ENCODE data around the gene HSF4. TPM values are rescaled to one million over a fixed set of nuclear protein-coding genes. Genes with fewer than 3 reads are reported as not detected.

HSF4 gene
- total and polyA plus RNA-seq, 2 donors (not counting 3 experiments of a cell fraction or from before 2014, with no cell fraction given): 4.8 to 5.5 TPM

DNA sequence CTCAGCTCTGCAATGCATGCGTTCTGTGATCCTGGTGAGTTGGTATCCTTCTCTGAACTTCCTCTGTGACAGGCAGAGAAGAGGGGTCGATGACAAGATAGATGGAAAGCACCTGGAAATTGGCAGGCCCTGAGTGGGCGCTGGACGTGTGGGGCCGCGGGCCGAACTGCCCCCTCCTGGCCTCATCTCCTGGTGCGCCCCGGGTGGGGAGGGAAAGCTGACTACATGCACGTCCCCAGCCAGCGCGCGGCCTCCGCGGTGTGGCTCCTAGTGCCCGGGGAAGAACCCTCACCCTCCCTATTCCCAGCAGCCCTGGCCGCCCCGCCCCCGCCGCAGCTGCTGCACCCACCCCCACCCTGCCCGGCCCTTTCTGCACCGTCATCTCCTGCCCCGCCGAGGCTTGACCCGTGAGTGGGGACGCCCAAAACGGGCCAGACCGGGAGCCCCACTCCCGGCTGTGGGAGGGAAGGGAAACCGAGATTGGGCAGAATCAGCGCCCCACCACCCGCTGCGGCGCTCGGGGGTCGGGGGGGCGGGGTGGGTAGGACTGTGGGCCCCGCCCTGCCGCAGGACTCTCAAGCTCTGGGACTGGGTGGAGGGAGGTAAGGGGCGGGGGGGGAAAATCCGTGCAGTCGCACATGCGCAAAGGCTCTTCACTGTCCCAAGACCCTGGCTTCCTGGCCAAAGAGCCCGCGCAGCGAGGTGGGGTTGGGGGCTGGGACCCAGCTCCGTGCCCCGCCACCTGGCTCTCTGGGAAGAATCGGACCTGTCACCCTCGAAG, 5.8 kb downstream of the HSF4 start, which contains the start of gene NOL3:
NOL3 (plus strand) TSS at position 371 of the 781 bp plus-strand sequence.
- no peaks in the 10 kb centered on the region for H3K9me1 ChIP-seq (replicated peaks; ENCODE audit: control insufficient read depth, extremely low read depth, insufficient read depth, low read length)
- ChIA-PET POLR2A (interaction anchor here (0.9 to 1.2 kb wide), 3 partner anchors 9 to 11 kb away, joined by 3 to 6 read pairs (median 3); partner anchors contain the start of genes FBXL8 and TRADD), CTCF (interaction anchor here (1.0 to 4.2 kb wide), 13 partner anchors 8 to 302 kb away, joined by 3 to 29 read pairs (median 7); partner anchors contain the start of genes EXOC3L1, FBXL8, MATCAP1 and TRADD)
- BruUV-seq (replicated peaks): no TSS peak
- peak within 1 kb of the TSS; percentile 80 for H2AFZ ChIP-seq (ENCODE audit: low read depth, low read length)
- DNase-seq (ENCODE audit: low read depth, low spot score) (peak; percentile 88), FAIRE-seq (peak; percentile 76)
- H3K4me3 ChIP-seq (replicated peaks in 1 of 3; ENCODE audit: insufficient read depth in 1 of 3, low read depth in 1 of 3, low read length in 3 of 3): peak within 1 kb of the TSS; percentile 29 to 50 (median 34)
- H3K27me3 ChIP-seq (ENCODE audit: control insufficient read depth in 2 of 2, insufficient read depth in 2 of 2, low read length in 2 of 2): peaks cover 13 to 19% of the 10 kb centered on the region in 2 experiments
- H3K9ac ChIP-seq (replicated peaks; ENCODE audit: extremely low read depth, insufficient read depth, low read length): peak within 1 kb of the TSS; percentile 72
- no peaks in the 10 kb centered on the region for H3K9me3 ChIP-seq (replicated peaks; ENCODE audit: control insufficient read depth, insufficient read depth, low read length)
- H3K4me2 ChIP-seq (ENCODE audit: insufficient read depth, low read length): peak within 1 kb of the TSS; percentile 77
- no peaks in the 10 kb centered on the region for H4K20me1 ChIP-seq (replicated peaks; ENCODE audit: control insufficient read depth, extremely low read depth, insufficient read depth, low read length)
- TF ChIP-seq JUN (IDR thresholded peaks at IDR 0.05; ENCODE audit: borderline replicate concordance, insufficient read depth, insufficient read length, low read depth): no peak
- no peak for TF ChIP-seq MYC (IDR thresholded peaks at IDR 0.05; ENCODE audit: low read depth, low read length)
- TF ChIP-seq, protein P1, sequence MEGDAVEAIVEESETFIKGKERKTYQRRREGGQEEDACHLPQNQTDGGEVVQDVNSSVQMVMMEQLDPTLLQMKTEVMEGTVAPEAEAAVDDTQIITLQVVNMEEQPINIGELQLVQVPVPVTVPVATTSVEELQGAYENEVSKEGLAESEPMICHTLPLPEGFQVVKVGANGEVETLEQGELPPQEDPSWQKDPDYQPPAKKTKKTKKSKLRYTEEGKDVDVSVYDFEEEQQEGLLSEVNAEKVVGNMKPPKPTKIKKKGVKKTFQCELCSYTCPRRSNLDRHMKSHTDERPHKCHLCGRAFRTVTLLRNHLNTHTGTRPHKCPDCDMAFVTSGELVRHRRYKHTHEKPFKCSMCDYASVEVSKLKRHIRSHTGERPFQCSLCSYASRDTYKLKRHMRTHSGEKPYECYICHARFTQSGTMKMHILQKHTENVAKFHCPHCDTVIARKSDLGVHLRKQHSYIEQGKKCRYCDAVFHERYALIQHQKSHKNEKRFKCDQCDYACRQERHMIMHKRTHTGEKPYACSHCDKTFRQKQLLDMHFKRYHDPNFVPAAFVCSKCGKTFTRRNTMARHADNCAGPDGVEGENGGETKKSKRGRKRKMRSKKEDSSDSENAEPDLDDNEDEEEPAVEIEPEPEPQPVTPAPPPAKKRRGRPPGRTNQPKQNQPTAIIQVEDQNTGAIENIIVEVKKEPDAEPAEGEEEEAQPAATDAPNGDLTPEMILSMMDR (IDR thresholded peaks at IDR 0.05; ENCODE audit: extremely low read depth in 1 of 2, insufficient read depth in 1 of 2, low read depth in 1 of 2, low read length in 2 of 2): peak in 1 of 2 donors; percentile 6
- TF ChIP-seq, protein P2, sequence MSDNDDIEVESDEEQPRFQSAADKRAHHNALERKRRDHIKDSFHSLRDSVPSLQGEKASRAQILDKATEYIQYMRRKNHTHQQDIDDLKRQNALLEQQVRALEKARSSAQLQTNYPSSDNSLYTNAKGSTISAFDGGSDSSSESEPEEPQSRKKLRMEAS (IDR thresholded peaks at IDR 0.05; ENCODE audit: insufficient read depth, insufficient read length): no peak
- no peak for TF ChIP-seq GATA2 (IDR thresholded peaks at IDR 0.05; ENCODE audit: insufficient read depth, insufficient read length, low read depth, low read length)
- no peak for TF ChIP-seq EZH2 (IDR thresholded peaks at IDR 0.05; ENCODE audit: borderline replicate concordance, low read depth, low read length, severe bottlenecking)
- no peak for TF ChIP-seq FOS (IDR thresholded peaks at IDR 0.05; ENCODE audit: borderline replicate concordance, insufficient read depth, low read length)
- peak; percentile 63 for TF ChIP-seq POLR2A (IDR thresholded peaks at IDR 0.05; ENCODE audit: low read depth, low read length)
- TF ChIP-seq POLR2AphosphoS5 (IDR thresholded peaks at IDR 0.05; ENCODE audit: insufficient read depth, low read depth, low read length): peak; percentile 47
- no peaks in the 10 kb centered on the region for H3K79me2 ChIP-seq (ENCODE audit: control insufficient read depth, insufficient read depth, low read length)
- H3K36me3 ChIP-seq (ENCODE audit: control insufficient read depth in 2 of 2, extremely low read depth in 1 of 2, insufficient read depth in 2 of 2, low read length in 2 of 2): no peaks in the 10 kb centered on the region
- dilution Hi-C loops (cut with MboI; ENCODE audit: extremely low pct_ligation_motif_present, low sequenced_read_pairs) (no loop called here), intact Hi-C loops (cut with micrococcal nuclease) (no loop called here)
- peak within 1 kb of the TSS; percentile 74 for H3K27ac ChIP-seq (ENCODE audit: insufficient read depth, low read depth, low read length)
- H3K4me1 ChIP-seq (ENCODE audit: control insufficient read depth, extremely low read depth, insufficient read depth, low read length): peaks cover 27% of the 10 kb centered on the region

Measured in endothelial cell of umbilical vein (primary cell).